ENCODE results near the gene AATF.
A peak's percentile ranks its signal among the peaks of the same experiment; 100 is the strongest.

Gene AATF

DNA sequence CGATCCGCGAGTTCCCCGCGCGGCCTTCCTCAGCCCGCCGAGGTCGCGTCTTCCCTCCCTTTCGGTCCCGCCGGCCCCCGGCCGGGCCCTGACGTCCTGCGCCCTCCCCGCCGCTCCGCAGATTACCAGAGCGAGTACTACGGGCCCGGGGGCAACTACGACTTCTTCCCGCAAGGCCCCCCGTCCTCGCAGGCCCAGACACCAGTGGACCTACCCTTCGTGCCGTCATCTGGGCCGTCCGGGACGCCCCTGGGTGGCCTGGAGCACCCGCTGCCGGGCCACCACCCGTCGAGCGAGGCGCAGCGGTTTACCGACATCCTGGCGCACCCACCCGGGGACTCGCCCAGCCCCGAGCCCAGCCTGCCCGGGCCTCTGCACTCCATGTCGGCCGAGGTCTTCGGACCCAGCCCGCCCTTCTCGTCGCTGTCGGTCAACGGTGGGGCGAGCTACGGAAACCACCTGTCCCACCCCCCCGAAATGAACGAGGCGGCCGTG lies 6.1 kb upstream of the AATF start:
- no peak for DNase-seq

GRCh38 chr17:36943250-36944191 lies 5.2 kb upstream of the AATF start:
- no peak for DNase-seq

GRCh38 chr17:36944553-36944952 lies 4.2 kb upstream of the AATF start:
- no peak for DNase-seq

DNA sequence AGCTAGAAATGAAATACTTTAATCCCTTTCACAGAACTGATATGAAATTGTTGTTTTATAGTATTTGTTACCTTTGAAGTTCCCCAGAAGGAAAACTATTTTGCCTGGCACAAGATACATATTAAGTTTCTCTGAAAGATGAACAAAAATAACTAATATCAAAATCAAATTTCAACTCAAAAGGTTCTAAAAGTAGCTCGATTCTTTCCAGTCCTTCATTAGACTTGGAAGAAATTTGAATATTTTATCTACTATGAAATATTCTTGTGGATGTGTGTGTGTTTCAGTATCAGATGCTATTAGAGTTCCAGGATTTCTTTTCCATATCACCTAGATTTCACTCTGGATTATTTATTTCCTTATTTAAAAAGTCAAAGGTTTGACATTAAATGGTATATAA lies 3.6 kb upstream of the AATF start:
- DNase-seq = no peak

DNA sequence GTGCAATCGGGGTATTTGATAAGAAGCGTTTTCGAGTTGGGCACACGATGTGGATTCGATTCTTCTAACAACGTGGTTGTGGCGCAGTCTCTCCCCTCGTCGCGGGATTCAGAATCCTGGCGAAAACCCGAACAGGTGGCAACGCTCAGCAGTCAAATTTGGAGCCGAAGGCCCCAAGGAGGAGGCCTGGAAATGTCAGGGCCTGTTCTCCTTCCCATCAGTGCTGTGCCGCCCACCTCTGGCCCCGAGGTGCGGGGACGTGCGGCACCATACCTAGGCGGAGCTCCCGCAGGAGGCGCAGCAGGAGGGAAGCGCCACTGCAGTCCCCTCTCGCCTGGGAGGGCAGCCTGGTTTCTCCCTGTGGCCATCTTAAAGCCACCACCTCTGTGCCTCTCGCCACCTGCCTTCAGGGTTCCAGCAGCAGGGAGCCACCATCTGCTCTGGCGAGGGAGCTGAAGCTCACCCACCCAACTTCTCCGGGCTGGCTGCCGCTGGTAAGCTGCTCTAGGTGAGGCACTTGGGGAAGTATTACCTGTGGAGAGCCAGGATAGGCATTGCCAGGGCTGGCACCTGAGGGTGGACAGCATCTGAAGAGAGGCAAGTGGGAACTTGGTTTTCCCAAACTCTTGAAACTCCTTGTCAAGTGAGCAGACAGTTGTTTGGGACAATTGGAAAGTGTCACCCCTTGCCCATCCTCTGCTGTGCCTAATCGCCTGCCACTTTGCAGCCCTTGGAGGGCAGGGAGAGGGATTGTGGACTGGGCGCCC lies 2.6 kb upstream of the AATF start:
- no peak for DNase-seq

GRCh38 chr17:36946726-36947091 lies 2.0 kb upstream of the AATF start:
- DNase-seq = no peak

DNA sequence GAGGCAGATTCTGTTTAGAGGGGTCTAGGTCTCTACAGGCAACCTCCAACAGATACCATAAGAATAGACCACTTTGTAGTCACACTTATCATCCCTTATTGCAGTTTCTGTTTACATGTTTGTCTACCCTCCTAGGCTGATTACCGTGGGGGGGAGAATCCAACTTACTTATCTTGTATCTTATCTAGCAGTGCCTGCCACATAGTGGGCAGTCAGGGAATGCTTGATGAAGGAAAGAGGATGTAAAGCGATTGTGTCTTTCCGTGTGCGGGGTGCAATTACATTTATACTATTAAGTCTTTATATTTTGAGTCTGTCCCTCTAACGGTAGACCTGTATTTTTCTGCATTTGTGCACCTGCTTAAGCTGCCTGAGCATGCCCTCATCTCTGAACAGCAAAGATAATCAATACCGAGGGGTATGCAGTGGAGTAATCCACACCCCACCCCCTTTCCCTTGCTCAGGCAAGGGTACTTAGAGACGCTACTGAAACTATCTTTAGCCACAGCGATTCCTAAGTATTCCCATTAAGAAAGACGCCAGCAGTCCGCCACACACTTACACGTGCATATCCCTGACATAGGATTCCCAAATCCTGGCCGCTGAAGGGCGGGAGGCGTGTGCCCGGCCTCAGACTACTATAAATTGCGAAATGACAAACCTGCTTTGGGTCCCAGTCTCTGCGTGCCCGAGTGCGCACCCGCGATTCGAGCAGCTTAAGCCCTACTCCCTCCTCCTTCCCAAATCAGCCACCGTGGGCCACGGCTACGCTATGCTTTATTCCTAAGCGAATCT lies 635 bp upstream of the AATF start:
- peak in 1 of 2 experiments; percentile 38 for DNase-seq

DNA sequence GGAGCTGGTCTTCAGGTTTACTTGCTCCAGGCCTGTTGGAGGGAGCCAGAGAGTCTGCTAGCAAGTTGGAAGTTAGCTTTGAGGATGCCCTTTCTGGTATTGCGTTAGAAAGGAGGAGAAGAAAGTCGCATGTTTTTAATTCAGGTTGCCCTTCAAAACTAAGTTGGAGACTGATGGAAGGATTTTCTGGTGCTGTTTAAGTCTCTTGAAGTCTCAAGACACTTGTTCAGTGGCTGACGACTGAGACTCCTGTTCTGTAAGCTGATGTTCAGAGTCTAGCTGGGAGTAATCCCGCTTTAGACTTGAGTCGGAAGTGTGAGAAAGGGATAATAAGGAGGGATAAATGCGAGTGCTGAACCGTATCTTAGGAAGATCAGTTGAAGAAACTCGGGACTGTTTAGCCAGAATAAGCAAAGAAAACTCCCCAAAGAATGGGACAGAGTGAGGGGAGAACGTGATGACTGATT lies 740 bp downstream of the AATF start:
- peak; percentile 43 to 56 for DNase-seq

DNA sequence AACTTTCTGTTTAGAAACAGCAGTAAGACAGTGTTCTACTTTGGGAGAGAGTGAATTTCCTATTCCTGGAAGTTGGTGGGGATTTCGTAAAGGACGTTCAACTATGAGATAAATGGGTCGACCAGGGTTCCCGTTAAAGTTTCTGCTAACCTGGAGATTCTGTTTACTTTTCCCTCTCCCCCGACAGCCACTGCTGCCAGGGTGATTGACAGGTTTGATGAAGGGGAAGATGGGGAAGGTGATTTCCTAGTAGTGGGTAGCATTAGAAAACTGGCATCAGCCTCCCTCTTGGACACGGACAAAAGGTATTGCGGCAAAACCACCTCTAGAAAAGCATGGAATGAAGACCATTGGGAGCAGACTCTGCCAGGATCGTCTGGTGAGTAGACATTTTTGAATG lies 1.3 kb downstream of the AATF start:
- DNase-seq = no peak

- DNase-seq = no peak
Measured at GRCh38 chr17:36951084-36951789, 2.5 kb downstream of the AATF start.

- no peak for DNase-seq
Measured at GRCh38 chr17:36971508-36971907, 22.8 kb downstream of the AATF start.

DNA sequence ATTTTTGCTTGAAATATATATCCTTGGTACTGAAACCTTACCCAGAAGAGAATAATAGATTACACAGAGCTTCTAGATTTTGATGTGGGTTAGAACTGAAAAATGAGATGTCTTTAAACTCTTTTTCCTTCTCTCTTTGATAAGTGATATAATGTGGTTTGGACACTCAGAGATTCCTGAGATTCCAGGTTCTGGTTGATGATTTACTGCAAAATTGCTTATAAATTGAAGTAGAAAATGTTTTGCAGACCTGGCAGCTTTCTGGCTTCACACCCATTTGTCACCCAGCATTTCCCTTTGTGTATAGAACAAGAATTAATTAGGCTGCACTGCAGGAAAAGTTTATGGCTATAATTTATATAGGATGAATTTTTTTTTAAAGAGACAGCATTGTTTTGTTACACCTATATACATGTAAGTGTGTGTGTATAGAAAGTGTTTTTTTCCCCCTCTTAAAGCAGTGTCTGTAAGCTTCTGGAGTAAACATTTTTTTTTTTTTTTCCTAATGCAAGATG lies 23.5 kb downstream of the AATF start:
- DNase-seq = no peak

DNA sequence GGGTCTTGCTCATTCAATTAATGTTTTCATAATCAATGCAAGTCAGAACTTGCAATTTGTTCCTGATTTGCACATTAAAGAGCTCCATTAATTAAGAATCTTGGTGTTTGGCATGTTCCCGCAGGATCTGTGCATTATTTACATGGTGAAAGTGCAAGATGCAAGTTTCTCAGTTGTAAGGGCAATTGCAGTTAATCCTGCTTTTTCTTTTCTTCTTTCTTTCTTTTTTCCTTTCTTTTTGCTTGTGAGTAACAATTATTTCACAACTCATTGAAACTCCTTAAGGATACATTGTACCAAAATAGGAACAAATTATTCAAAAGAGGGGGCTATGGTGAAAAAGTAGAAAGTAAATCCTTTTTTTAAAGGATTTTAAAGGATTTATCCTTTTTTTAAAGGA lies 24.2 kb downstream of the AATF start:
- DNase-seq = no peak

- DNase-seq = no peak
Measured at GRCh38 chr17:36975922-36976515, 27.3 kb downstream of the AATF start.

DNA sequence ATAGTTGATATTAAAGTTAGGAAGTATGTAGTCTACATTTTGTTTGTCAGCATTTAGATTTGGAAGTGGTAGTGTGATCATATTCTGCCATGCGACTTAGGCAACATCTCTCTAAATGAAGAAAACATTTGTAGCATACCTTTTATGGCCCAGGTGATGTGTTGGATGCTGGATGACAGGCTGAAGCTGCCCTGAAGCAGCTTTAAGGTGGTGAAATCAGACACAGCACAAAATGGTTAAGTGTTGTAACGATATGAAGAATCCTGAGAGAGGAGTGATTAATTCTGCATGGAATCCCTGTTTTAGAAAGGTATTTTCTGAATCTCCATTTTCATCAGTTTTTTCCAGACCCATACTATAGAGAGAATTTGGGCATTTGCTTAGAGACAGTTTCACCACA lies 28.3 kb downstream of the AATF start:
- DNase-seq = no peak

DNA sequence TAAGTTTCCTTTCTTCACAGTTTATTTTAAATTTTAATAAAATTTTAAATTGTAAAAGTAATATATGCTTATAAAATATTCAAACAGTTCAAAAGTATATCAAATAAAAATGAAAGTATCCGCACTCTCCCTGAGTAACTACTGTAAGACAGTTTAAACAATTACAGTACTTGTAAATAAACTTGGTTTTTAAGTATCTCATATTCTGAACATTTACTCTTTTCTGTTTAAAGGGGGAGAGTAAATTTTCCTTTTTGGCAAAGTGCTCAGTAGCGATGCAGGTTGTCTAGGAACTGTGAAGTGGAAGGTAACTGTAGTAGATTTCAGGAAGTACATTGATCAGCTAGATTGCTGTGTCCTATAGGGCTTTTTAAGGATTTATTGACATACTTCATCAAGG lies 28.8 kb downstream of the AATF start:
- no peak for DNase-seq

GRCh38 chr17:36978810-36979564 lies 30.2 kb downstream of the AATF start:
- DNase-seq = no peak

- DNase-seq = no peak
Measured at GRCh38 chr17:36979565-36979941, 30.8 kb downstream of the AATF start.

GRCh38 chr17:36980280-36980761 lies 31.6 kb downstream of the AATF start:
- DNase-seq = no peak

GRCh38 chr17:36983618-36984017 lies 34.9 kb downstream of the AATF start:
- no peak for DNase-seq

DNA sequence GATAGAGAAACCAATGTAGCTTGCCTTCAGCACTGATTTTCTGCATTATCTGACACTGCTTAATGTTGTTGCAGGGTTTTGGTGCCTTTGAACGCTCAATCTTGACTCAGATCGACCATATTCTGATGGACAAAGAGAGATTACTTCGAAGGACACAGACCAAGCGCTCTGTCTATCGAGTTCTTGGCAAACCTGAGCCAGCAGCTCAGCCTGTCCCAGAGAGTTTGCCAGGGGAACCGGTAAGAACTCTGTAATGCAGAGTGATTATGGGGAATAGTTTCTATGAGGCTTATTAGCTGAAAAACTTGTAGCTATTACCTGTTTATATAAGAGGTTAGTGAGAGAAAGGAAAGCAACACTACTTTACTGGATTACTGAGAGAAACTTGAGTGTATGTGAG lies 40.4 kb downstream of the AATF start:
- DNase-seq = no peak

Measured in AML-193 (cell line).